Osteocyte (in vitro differentiated cells): ENCODE results near the gene MFAP3L. TPM values are rescaled to one million over a fixed set of nuclear protein-coding genes. Genes with fewer than 3 reads are reported as not detected.
"Not testable (repeated sequence)": the region's sequence is repeated elsewhere in the genome, so short reads cannot be mapped to it uniquely, and the experiment has no call there.

Experiments
- DNase-seq: peaks from one replicate; pipeline ENCODE4 v3.0.0; 2021; ENCODE audit warnings: mixed read lengths; ENCODE audit not compliant: unreplicated experiment; ENCODE audit errors: extremely low spot score
- H3K27ac Mint-ChIP-seq: one replicate; pipeline ENCODE4 v1.8.0; 2021; ENCODE audit warnings: mild to moderate bottlenecking, mixed read lengths; ENCODE audit not compliant: unreplicated experiment
- H3K27me3 Mint-ChIP-seq: one replicate; pipeline ENCODE4 v1.8.0; 2021; ENCODE audit warnings: mixed read lengths; ENCODE audit not compliant: unreplicated experiment
- H3K36me3 Mint-ChIP-seq: one replicate; pipeline ENCODE4 v1.8.0; 2021; ENCODE audit warnings: mixed read lengths; ENCODE audit not compliant: unreplicated experiment
- H3K4me1 Mint-ChIP-seq: one replicate; pipeline ENCODE4 v1.8.0; 2021; ENCODE audit warnings: mixed read lengths; ENCODE audit not compliant: unreplicated experiment
- H3K4me3 Mint-ChIP-seq: one replicate; pipeline ENCODE4 v1.8.0; 2021; ENCODE audit warnings: mild to moderate bottlenecking, moderate library complexity, mixed read lengths; ENCODE audit not compliant: unreplicated experiment
- H3K9me3 Mint-ChIP-seq: one replicate; pipeline ENCODE4 v1.8.0; 2021; ENCODE audit warnings: mixed read lengths; ENCODE audit not compliant: unreplicated experiment
- total RNA-seq: library from RNA; stranded (reverse); gene quantifications from 2 replicates; pipeline ENCODE4 v1.2.1, GENCODE V29; 2021
- TF ChIP-seq, protein P1 (sequence below): fragments of 200-600 bp; sonication (generic); IDR thresholded peaks from 2 replicates; pipeline ENCODE4 v1.5.0; 2021; ENCODE audit warnings: antibody characterized with exemption, mild to moderate bottlenecking, moderate library complexity

The MFAP3L gene
- total RNA-seq, 1 donor from 2014 or later, result 2.5 TPM

DNA sequence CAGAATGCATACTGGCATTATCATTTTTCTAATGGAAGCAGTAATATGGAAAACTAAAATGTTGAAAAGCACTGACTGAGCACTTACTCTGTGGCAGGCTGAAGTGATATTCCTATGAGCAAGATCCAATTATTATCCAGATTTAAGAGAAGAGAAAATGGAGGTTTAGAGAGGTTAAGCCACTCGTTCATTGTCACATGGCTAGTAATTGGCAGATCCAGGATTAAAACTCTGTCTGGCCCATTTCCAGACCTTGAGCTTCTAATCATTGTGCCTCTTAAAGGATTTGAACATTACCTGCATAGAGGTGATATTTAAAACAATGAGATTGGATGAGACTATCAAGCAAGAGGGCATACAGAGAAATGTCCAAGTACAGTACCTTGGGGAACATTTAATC is 80.6 kb downstream of the MFAP3L start:
- TF ChIP-seq, protein P1, sequence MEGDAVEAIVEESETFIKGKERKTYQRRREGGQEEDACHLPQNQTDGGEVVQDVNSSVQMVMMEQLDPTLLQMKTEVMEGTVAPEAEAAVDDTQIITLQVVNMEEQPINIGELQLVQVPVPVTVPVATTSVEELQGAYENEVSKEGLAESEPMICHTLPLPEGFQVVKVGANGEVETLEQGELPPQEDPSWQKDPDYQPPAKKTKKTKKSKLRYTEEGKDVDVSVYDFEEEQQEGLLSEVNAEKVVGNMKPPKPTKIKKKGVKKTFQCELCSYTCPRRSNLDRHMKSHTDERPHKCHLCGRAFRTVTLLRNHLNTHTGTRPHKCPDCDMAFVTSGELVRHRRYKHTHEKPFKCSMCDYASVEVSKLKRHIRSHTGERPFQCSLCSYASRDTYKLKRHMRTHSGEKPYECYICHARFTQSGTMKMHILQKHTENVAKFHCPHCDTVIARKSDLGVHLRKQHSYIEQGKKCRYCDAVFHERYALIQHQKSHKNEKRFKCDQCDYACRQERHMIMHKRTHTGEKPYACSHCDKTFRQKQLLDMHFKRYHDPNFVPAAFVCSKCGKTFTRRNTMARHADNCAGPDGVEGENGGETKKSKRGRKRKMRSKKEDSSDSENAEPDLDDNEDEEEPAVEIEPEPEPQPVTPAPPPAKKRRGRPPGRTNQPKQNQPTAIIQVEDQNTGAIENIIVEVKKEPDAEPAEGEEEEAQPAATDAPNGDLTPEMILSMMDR, result no peak
- Mint-ChIP-seq H3K36me3 (no peaks in the 10 kb centered on the region), H3K27ac (no peak overlapping the region), H3K4me3 (no peak overlapping the region), H3K27me3 (peaks cover 5% of the 10 kb centered on the region), H3K4me1 (no peaks in the 10 kb centered on the region), H3K9me3 (peaks cover 5% of the 10 kb centered on the region)
- no peak for DNase-seq

DNA sequence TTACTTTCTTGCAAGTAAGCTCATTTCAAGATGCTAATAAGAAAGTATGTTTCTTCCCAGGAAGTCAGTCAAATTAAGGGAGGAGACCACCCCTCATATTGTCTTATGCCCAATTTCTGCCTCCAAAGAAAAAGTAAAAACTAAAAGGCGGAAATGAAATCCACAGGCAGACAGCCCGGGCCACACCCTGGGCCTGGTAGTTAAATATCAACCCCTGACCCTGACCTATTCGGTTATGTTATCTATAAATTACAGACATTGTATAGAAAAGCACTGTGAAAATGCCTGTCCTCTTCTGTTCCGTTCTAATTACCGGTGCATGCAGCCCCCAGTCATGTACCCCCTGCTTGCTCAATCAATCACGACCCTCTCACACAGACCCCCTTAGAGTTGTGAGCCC is 82.6 kb downstream of the MFAP3L start:
- not testable (repeated sequence) for H3K4me3 Mint-ChIP-seq, H3K4me1 Mint-ChIP-seq, H3K36me3 Mint-ChIP-seq, DNase-seq, H3K27ac Mint-ChIP-seq, H3K27me3 Mint-ChIP-seq, H3K9me3 Mint-ChIP-seq

DNA sequence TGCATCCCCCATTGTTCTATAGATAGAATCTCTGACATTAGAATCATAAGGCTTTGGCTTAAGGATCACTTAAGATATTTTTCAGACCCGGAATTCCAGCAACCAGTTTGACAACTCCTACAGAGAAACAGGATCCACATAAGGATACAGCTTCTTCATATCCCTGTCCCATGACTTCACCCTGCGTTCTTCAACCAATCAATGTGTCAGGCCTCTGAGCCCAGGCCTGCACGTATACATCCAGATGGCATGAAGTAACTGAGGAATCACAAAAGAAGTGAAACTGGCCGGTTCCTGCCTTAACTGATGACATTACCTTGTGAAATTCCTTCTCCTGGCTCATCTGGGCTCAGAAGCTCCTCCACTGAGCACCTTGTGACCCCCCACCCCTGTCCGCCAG is 85.1 kb downstream of the MFAP3L start:
- H3K27me3 Mint-ChIP-seq, result no peaks in the 10 kb centered on the region
- peaks cover 5% of the 10 kb centered on the region for H3K9me3 Mint-ChIP-seq
- no peak overlapping the region for H3K27ac Mint-ChIP-seq
- H3K4me1 Mint-ChIP-seq, result no peaks in the 10 kb centered on the region
- DNase-seq, result no peak
- no peaks in the 10 kb centered on the region for H3K36me3 Mint-ChIP-seq
- TF ChIP-seq, protein P1, result no peak
- no peak overlapping the region for H3K4me3 Mint-ChIP-seq

DNA sequence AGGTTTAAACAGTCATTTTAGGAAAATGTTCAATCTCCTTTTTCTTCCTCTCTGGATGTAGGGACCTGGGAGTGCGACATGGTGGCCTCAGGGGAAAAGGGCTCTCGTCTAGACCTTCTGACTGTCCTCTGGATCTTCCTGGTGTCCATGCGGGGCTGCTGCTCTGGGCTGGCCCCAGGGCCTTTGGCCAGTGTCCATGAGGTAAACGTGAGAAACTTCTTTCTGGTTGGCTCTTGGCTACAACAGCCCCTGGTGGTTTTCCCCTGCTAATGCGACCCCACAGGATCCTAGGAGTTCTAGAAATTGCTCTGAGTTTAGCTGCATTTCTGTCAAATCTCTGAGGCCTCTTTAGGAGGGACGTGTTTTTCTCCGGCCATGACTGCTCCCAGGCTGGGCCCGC is 85.7 kb downstream of the MFAP3L start:
- Mint-ChIP-seq H3K4me3 (no peak overlapping the region), H3K4me1 (no peaks in the 10 kb centered on the region), H3K36me3 (no peaks in the 10 kb centered on the region), H3K27ac (no peak overlapping the region), H3K27me3 (no peaks in the 10 kb centered on the region), H3K9me3 (peaks cover 5% of the 10 kb centered on the region)
- no peak for DNase-seq
- TF ChIP-seq, protein P1, result no peak

Other genes with a start within 250 kb of the MFAP3L start
- gene AADAT, start 63.6 kb upstream of the MFAP3L start, total RNA-seq, result 10.4 and 10.7 TPM in 2 replicates